CD4-positive, alpha-beta T cell treated with Interleukin-6 for 4 hours (primary cell): ENCODE measurements around the gene SCYGR3.

Experiments used
- DNase-seq: peaks from one replicate; pipeline ENCODE4 v3.0.0-alpha.2; 2020; ENCODE audit warnings: mixed read lengths

Gene SCYGR3, protein sequence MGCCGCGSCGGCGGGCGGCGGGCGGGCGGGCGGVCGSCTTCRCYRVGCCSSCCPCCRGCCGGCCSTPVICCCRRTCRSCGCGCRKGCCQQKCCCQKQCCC

DNA sequence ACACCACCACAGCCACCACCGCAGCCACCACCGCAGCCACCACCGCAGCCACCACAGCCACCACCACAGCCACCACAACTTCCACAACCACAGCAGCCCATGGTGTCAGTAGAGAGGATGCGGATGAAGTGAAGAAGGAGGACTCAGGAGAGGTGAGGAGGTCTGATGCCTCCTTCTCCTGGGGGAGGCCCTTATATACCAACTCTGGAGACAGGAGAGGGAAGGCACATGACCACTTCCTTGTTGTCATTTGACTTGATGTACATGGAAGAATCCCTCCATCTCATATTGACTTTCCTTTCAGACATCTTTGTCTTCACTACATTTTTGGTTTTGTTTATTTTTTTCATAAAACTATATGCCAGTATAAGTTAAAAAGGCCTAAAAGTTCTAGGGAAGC lies at the start of gene SCYGR3:
TSS of gene SCYGR3 (minus strand) at position 101 of the 400 bp plus-strand sequence. CDS start at position 101, 0 bp downstream.
- DNase-seq, result no peak

DNA sequence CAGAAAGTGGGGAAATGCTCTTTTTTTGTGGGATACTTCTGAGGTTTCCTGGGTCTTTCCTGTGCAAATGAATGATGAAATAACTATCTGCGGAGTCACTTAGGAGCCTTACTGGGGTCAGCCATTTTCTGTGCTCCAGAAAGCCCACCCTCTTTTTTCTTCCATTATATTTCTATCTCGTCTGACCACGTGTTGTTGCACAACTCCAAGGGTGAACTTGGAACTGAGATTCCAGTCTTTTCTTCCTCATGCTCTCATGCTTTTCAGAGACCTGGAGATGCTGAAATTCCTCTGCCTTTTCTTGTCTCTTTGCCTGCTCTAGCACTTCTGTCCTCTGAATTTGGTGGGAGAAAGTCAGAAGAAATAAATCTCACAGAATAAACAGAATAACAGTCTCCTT lies 47.2 kb upstream of the SCYGR3 start:
- no peak for DNase-seq

DNA sequence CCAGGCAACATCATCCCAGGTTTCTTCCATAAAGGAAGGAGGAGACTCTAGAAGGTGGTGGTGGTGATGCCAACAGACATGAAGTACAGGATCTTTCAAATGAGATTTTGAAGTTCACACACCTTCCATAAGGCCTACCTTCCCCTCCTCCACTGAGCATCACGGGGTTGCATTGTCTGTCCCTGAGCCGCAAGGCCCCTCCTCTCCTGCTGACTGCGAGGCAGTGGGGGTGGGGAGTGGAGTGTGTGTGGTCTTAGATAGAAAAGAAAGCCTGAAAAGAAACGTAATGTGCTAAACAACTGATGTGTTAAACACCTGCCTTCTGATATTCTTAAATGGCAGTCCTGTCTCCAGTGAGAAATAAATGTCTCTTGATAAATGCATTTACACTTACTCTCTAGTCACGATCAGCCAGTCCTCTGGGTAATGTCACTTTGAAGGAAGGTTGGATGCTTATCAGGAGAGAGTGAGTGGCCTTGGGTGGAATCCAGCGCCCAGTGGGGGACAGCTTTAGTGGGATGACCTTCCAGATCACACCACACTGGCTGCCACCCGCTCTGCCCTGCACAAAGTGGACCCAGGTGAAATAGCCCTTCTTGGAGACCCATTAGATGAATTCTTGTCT lies 46.5 kb upstream of the SCYGR3 start:
- no peak for DNase-seq

DNA sequence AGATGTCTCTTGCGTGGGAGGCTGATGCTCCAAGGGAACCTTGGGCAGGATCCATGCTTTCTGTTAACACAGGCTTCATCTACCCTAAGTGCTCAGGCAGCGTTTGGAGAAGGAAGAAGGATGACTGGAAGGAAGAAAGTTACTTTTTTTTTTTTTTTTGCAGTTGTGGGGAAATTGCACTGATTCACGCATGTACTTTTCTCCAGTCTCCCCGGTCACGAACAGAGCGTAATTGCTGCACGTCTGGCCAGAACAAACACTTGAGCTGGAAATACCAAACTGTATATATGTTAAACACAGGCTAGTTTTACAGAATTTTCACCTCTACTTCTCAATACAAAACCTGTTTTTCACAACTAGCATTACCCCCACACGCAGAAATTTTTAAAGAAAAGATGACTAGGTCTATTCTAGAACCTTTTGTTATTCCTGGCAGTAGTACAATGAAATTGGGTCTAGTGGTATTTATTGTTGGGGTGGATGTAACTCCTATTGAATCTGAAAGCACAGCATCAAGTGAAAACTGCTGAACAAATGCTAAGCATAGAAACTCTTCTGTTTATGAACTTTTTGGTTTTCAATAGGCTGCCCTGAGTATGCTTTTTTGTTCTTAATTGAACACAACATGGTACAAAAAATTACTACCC lies 42.7 kb upstream of the SCYGR3 start:
- DNase-seq, result no peak

DNA sequence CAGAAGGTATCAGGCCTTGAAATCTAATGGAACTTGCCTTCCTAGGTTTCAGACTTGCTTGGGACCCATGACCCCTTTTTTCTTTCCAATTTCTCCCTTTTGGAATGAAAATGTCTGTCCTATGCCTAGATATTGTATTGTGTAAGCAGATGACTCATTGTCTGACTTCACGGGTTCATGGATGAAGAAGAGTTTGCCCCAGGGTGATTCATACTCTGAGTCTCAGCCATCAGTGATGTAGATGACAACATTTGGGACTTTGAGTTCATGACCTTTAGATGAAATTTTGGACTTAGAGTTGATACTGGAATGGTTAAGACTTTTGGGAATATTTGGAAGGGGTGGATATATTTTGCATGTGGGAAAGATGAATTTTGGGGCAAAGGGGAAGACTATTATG lies 40.8 kb upstream of the SCYGR3 start:
- no peak for DNase-seq

DNA sequence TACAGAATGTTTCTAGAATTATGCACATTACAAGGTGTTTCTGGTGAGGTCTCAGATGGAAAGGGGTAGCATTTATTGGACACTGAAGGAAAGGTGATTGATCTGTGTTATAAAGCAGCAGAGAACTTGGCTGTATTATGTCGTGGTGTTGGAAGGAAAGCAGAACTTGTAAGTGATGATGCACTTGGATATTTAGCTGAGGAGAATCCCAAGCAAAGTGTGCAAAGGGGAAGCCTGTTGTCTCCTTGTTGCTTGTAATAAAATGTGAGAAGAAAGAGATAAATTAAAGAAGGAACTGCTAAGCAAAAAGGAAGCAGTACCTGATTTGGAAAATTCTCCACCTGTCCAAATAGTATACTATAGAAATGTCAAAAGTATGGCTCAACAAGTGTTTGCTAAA lies 39.8 kb upstream of the SCYGR3 start:
- DNase-seq, result no peak

DNA sequence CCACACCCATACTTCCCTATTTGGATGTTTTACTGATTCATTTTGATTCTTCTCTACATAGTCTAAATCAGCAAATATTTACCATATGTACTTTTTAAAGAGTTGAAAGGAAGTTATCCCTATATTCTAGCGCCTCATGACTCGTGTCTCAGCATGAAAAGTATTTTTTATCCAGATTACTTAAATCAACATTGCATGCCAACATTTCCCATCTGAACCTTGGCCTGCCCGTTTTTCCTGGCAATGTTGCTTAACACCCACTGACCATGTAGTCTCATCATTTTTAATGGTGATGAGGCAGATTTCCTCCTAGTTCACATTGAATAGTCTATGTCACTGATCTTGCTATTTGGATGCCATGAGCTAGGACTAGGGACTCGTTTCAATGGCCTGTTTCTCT lies 38.8 kb upstream of the SCYGR3 start:
- no peak for DNase-seq

DNA sequence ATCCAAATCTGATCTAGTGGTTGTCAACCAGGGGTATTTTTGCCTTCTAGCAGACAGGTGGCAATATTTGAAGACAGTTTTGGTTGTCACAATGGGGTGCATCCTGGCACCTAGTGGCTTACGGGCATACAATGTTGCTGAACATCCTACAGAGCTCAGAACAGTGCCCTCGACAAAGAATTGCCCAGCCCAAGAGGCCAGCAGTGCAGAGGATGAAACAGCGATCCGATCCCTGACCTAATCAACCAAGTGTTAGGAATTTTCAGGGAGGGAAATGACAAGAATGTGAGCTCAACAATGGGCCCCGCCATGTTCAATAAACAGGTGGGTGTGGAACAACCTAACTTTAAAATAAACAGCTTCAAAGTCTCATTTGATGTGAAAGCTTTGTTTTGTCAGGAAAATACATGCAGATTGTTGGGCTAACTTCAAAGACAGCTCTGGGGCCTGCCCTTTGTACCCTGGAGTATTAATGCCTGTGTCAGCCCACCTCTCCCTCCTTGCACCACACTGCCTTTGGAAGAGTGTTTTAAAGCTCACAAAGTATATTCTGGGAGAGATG lies 29.4 kb upstream of the SCYGR3 start:
- DNase-seq, result no peak

DNA sequence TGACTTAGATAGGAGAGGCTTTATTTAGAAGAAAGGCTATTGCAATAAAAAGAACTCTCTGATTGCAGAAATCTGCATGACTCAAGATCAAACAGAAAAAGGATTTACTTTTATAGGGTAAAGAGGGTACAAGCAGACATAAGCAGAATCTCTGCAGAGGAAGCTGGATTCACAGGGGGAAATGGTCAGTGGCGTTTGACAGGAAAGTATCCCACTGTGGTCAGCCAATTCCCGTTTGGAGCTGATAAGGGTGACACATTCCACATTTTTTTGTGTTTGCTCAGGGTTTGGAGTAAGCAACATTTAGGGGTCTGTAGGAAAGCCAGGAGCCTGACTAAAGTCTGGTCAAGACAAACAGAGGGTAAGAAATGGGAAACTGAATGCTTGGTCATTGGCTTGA lies 28.0 kb upstream of the SCYGR3 start:
- DNase-seq, result no peak

DNA sequence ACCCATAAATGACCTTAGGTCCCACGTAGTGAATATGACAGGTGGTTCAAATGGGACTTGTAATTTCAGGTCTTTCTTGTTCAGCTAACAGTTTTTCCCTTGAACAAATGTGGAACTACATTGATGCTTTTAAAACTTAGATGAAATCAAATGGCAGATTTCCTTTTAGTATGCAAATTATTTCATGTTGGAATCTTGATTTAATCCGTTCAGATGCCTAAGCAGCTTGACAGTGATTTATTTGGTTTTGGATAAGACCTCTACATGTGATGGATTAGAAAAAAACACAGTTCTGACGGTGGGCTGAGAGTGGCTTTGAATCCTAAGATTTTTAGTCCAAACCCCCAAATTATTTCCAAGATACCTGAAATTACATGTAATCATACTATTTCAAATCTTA lies 19.6 kb upstream of the SCYGR3 start:
- DNase-seq, result no peak

DNA sequence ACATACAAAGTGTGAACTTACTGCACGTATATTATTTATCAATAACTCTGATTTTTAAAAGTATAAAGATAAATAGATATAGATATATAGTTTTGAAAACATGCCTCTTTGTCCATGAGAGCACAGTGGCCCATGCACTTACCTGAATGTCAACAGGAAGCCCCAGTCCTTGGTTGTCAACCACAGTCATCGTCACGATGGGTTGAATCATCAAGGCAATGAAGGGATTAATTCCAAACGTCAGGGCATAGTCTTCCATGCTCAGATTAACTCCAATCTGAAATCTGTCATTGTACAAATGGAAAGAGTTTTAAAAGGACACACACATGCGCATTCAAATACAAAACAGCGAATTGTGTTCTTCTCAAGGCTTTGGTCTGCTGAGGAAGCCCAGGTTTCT lies 18.2 kb upstream of the SCYGR3 start:
- no peak for DNase-seq

DNA sequence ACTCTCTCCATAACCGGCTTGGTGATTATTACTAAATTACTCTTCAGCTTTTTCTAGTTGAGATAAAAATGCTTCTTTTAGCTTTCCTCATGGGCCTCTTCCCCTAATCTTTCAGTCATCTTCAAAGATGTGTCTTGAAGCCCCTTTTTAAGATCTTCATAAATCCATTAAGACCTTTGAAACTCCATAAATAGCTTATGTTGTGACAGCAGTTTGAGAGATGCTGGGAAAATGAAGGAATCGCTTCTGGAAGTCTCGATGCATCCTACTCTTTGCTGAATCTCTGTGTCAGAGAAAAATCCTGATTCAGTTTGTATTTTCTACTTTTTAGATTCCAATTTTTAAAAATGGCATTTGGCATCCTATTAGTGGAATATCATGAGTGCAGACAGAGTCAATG lies 15.7 kb upstream of the SCYGR3 start:
- no peak for DNase-seq

DNA sequence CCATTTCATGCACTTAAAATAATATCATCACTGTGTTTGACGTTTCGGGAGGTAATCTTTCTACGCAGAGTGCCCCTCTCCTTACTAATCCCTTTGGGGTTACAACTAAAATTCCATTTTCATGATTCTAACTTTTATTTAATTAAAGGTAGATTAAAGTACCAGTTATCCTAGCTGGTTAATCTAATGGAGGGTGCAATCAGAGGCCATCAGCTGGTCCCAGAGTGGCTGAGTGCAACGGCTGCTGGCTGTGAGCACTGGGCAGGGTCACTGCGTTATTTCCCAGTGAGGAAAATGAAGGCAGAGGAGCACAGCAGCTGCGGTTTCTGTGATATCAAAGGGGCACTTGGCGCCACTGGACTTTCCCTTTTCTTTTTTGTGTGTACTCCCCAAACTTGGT lies 14.8 kb upstream of the SCYGR3 start:
- DNase-seq, result no peak

DNA sequence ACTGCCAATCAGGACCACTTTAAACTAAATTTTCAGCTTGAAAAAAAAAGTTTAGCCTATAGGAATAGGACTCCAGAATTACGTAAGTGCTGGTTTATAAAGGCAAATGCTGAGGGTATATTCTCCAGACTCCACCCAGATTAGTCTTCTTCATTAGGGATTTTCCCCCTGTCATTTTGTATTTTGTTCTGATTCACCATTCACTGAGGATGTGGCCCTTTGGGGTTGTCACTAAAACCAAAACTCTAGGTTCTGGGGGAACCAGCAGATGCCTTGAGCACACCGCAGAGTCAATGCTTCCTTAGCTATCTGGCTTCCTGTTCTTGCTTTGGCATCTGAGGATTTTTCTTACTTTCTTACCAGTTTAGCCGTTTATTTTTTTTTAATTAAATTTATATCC lies 13.1 kb upstream of the SCYGR3 start:
- no peak for DNase-seq

DNA sequence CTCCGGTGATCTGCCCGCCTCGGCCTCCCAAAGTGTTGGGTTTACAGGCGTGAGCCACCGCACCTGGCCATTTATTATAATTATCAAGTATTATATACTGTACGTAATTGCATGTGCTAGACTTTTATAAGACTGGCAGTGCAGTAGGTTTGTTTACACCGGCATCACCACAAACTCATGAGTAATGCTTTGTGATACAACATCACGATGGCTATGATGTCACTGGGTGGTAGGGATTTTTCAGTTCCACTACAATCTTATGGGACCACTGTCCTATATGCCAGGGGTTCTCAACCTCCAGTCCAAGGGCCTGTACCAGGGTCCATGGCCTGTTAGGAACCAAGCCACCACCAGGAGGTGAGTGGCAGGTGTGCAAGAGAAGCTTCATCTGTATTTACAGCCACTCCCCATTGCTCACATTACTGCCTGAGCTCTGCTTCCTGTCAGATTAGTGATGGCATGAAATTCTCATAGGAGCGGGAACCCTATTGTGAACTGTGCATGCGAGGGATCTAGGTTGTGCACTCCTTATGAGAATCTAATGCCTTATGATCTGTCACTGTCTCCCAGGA lies 12.0 kb upstream of the SCYGR3 start:
- no peak for DNase-seq

DNA sequence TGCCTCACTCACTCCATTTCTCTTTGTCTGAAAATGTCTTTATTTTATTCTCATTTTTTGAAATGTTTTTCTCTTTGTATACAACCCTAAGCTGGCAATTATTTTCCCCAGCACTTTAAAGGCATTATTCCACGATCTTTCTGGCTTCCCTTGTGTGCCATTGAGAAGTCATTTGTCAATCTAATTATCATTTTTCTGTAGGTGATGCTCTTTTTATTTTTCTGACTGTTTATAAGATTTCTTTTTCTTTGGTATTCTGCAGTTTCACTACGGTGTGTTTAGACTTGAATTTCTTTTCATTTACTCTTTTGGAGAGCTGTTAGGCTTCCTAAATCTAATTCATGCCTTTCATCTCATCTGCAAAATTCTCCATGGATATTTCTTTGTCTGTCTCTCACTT lies 10.8 kb upstream of the SCYGR3 start:
- no peak for DNase-seq

DNA sequence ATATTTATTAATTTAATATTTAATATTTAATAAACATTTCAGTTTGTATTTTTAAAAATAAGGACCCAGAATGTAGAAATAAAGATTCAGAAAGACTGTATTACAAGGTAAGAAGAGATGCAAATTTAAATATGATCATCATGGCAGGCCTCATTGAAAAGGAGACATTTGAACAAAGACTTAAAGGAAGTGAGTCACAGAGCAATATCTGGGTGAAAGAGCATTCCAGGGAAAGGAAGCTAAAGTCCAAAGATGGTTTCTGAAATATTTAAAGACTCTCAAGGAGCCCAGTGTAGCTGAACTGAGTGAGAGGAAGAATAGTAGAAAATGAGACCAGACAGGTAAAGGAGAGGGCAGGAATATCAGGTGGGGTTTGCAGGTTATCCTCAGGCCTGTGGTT lies 8.6 kb upstream of the SCYGR3 start:
- no peak for DNase-seq

DNA sequence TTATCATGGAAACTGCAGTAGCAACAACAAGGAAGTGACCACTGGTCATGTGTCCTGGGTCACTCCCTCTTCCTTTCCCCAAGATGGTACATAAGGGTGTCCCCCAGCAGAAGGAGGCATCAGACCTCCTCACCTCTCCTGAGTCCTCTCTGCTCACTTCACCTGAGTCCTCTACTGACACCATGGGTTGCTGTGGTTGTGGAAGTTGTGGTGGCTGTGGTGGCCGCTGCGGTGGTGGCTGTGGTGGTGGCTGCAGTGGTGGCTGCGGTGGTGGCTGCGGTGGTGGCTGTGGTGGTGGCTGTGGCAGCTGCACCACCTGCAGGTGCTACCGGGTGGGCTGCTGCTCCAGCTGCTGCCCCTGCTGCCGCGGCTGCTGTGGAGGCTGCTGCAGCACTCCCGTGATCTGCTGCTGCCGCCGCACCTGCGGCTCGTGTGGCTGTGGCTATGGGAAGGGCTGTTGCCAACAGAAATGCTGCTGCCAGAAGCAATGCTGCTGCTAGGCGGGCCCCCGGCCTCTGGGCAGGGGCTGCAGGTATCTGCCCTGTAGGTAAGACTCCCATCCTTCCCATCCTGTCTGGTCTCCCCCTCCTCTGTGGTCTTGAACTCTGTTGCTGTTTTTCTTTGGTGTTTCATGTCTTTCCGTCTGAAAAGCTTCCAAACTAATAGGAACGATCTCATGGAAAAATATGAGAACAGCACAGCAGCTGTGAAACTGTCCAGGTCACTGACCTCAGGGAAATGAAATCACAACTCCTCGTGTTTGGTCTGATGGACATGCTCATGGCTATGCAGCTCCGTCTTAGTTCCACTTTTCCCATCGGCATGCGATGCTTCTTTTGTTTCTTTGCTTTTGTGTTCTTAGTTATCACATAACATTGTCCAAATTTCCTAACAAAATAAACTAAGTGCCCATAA lies 2.9 kb upstream of the SCYGR3 start, which contains the start of gene SCYGR4:
TSS of gene SCYGR4 (plus strand) at position 183 of the 915 bp plus-strand sequence. CDS start at position 183, 0 bp downstream.
- DNase-seq, result no peak

DNA sequence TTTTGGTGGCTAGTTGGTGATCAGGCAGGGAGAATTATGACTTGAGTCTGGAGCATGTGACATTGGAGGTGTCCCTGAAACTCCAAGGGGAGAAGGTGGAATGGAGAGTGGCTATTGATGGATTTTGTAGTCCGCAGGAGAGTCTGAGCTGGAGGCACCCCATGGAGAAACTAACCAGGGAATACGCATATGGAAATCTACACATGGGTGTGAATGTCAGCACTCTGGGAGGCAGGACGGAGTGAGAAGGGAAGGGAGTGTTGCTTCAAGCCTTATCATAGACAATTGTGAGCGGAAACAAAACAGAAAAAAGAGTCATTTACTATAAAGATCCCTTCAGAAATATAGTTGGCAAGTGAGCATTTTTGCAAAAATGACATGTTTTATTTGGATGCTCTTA lies 2.0 kb upstream of the SCYGR3 start:
- DNase-seq, result no peak

DNA sequence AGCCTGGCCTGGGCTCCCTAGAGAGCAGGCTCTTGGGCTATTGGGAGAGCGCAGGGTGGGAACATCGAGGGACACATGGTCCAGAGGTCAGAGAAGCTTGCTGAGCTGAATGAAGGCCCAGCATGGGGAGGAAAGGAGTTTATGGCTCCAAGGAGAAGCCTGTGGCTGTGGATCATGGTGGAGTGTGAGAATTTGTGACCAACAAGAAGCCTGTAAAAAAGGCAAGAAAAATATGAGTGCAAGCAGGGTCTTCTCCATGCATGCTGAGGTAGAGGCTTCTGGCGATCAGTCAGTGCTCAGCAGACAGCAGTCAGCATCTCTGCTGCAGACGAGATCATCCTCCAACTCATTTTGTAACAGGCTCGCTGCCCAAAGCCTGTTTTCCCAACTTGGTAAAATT lies 1.3 kb upstream of the SCYGR3 start:
- DNase-seq, result no peak

DNA sequence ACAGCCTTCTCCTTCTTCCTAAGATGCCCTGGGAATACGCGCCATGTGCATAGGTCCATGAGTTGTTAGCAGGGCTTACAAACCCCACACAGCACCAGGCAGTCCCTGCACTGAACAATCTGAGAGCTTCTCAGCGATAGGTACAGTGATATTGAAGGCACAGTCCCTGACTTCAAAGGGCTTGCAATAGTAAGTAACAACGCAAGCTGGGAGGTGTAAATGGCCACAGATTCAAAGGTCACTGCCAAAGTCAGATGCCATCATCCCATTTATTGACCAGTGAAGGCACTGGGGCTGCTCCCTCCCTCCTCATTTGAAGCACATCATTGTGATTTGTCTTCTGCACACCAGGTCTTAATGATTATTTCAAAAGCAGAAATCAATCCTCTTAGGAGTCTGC lies 541 bp upstream of the SCYGR3 start:
- no peak for DNase-seq

DNA sequence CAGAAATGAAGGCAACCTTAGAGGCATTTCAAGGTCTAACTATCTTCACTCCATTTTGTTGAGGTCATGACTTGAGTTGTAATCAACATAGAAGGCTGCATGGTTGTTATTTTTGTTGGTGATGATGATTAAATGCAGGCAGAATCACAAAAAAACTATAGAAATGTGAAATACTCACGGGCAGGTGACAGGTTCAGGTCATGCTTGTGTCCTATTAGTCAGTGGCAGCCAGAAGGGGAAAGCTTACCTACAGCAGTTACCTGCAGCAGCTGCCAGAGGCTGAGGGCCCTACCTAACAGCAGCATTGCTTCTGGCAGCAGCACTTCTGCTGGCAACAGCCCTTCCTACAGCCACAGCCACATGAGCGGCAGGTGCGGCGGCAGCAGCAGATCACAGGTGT lies 394 bp downstream of the SCYGR3 start:
- DNase-seq, result no peak

DNA sequence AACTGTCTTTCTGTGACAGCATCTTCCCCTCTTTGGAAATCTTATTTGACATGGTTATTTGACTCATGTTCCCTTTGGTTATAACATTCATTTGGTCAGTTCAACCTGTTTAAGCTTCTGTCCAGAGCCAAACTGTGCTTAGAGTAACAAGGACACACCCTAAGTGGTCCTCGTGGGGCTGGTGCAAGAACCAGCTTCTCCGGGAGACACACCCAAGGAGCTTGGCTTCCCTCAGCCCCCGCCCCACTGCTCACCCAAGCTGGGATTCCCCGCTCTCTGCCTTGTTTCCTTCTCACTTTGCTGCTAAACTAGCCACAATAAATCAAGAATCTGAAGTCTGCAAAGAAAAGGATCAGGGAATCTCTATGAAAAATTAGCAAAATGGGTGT lies 1.4 kb downstream of the SCYGR3 start:
- DNase-seq, result no peak
